Measurements from ENCODE around the gene CYP2C9. TPM values are rescaled to one million over a fixed set of nuclear protein-coding genes. Genes with fewer than 3 reads are reported as not detected.

CYP2C9 gene
- total RNA-seq, 1 donor: not detected

DNA sequence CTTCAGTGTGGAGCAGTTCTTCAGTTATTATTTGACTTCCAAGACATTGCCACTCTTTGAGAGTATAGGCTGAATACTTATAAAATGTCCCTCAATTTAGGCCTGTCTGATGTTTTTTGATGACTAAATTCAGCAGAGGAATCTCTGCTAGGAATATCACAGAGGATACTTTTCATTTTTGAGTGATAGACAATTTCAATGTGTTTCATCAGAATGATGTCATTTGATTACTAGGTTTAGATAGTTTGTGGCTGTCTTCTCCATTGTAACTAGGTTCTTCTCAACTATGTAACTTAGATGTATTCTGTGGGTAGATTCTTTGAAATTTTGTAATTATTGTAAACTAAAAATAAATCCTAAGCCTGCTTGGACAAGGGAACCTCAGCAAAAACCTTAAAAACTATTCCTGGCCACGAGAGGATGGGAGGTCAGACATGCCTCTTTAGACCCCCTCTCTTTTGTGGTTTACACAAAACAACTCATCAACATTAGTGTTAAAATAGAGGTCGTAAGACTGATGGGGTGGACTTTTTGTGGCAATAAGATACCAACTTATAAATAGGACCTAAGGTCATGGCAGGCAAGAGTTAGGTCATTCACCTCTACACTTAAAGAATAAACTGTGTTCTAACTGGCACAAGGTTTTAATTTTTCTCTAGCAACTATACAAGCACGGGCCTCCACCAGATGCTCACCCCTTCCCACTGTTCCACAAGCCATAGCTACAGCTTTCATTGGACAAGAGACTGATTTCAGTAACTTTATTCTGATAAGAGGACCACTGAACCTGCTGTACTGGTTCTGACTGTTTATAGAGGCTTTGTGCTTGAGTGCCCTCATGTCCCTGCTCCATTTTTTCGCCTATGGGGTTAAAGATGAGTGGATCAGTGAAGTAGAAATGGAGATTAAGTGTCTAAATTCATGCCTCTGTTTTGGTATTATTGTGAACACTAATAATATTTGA is 97.2 kb downstream of the CYP2C9 start:
- no peak for DNase-seq (ENCODE audit: low read depth in 2 of 3, low spot score in 2 of 3)

DNA sequence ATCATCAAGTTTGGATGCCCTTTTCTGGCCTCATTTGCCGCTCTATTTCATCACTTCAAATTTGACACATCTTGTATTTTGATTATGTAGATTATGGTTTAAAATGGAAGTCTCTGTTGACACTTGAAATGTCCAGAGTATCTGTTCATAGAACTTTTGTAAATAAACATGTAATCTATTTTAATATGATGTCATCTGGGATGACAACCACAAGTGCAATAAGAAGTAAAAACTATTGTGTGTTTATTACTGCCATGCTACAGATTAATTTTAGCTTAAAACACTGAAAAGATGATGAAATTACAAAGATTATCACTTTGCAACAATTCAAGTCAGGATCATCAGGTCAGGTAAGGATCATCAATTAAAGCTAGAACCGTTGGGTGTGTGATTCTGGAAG is 100.8 kb downstream of the CYP2C9 start:
- DNase-seq (ENCODE audit: low read depth in 2 of 3, low spot score in 2 of 3): no peak

Small RNAs within 50 kb of the gene (small RNA-seq; reads per million reads assigned to genes)
- gene CYP2C60P: not detected

Other genes with a start within 250 kb of the CYP2C9 start
- not detected for gene CYP2C19, start 176.0 kb upstream of the CYP2C9 start, total RNA-seq
- gene CYP2C8, start 130.8 kb downstream of the CYP2C9 start, total RNA-seq: 0.27 TPM